Activated B cell treated with CpG ODN at 0.5 μM for 24 hours (primary cell): ENCODE results near the gene TAF1B. TPM values are rescaled to one million over a fixed set of nuclear protein-coding genes. Genes with fewer than 3 reads are reported as not detected.

Experiments
- ATAC-seq: fragments of 200-7000 bp; cut with Tn5 transposase; one replicate; pipeline ENCODE4 v1.10.0; 2021; ENCODE audit warnings: low read depth, mild to moderate bottlenecking, moderate library complexity
- CTCF ChIA-PET: fragments of 350-600 bp; sonication (Branson Sonifier 250); formaldehyde crosslinking; loops from one replicate; lab custom pipeline; 2021; ENCODE audit warnings: antibody characterized with exemption; lab: Charles Lee
- POLR2A ChIA-PET: fragments of 350-600 bp; sonication (Branson Sonifier 250); formaldehyde crosslinking; loops from one replicate; lab custom pipeline; 2021; ENCODE audit warnings: antibody characterized with exemption; lab: Charles Lee
- DNase-seq: peaks from one replicate; pipeline ENCODE4 v3.0.0; 2022
- H3K27ac Mint-ChIP-seq: one replicate; pipeline ENCODE4 v1.8.0; 2020; ENCODE audit warnings: mixed read lengths
- H3K27me3 Mint-ChIP-seq: one replicate; pipeline ENCODE4 v1.8.0; 2021; ENCODE audit warnings: mixed read lengths
- H3K36me3 Mint-ChIP-seq: one replicate; pipeline ENCODE4 v1.8.0; 2021; ENCODE audit warnings: low read depth, mixed read lengths
- H3K4me1 Mint-ChIP-seq: one replicate; pipeline ENCODE4 v1.8.0; 2021; ENCODE audit warnings: mixed read lengths
- H3K4me3 Mint-ChIP-seq: one replicate; pipeline ENCODE4 v1.8.0; 2020; ENCODE audit warnings: mild to moderate bottlenecking, mixed read lengths
- H3K9me3 Mint-ChIP-seq: one replicate; pipeline ENCODE4 v1.8.0; 2020; ENCODE audit warnings: mixed read lengths
- intact Hi-C: fragments of 100-400 bp; cut with micrococcal nuclease; formaldehyde crosslinking; loops from one replicate; pipeline ENCODE4 v1.15.1; 2024
- total RNA-seq: library from RNA; stranded (reverse); gene quantifications from 2 replicates; pipeline ENCODE4 v1.2.3, GENCODE V29; 2022
- TF ChIP-seq, protein P1 (sequence below): fragments of 200-600 bp; IDR thresholded peaks from one replicate; pipeline ENCODE4 v1.8.0; 2022; ENCODE audit warnings: antibody characterized with exemption, mild to moderate bottlenecking

TAF1B gene
- total RNA-seq, 1 donor from 2014 or later: 28.7 TPM

DNA sequence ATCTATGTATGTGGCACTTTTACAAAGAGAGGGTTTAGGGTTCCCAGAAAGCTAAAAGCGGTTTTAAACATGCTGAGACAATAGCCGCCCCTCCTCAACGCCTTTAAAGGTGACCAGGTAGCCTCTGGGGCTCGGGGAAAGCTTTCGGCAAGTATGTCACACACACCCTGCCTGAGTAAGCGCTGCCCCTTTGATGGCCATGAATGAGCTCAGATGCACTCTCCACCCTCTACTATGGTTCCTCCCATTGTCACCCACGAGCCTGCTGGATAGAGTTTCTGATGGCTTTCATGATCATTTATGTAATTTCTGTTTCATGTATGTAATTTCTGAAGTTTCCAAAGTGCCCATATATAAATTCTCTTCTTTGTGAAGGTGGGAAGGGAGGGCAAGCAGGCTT is 64.1 kb downstream of the TAF1B start:
- Mint-ChIP-seq H3K27ac (no peak overlapping the region), H3K4me3 (no peak overlapping the region), H3K27me3 (no peaks in the 10 kb centered on the region), H3K4me1 (no peaks in the 10 kb centered on the region), H3K9me3 (no peaks in the 10 kb centered on the region), H3K36me3 (peaks cover 56% of the 10 kb centered on the region)
- ChIA-PET POLR2A (no interaction called here), CTCF (no interaction called here)
- TF ChIP-seq, protein P1, sequence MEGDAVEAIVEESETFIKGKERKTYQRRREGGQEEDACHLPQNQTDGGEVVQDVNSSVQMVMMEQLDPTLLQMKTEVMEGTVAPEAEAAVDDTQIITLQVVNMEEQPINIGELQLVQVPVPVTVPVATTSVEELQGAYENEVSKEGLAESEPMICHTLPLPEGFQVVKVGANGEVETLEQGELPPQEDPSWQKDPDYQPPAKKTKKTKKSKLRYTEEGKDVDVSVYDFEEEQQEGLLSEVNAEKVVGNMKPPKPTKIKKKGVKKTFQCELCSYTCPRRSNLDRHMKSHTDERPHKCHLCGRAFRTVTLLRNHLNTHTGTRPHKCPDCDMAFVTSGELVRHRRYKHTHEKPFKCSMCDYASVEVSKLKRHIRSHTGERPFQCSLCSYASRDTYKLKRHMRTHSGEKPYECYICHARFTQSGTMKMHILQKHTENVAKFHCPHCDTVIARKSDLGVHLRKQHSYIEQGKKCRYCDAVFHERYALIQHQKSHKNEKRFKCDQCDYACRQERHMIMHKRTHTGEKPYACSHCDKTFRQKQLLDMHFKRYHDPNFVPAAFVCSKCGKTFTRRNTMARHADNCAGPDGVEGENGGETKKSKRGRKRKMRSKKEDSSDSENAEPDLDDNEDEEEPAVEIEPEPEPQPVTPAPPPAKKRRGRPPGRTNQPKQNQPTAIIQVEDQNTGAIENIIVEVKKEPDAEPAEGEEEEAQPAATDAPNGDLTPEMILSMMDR: no peak
- DNase-seq (no peak), ATAC-seq (no peak)
- intact Hi-C loops: no loop called here

DNA sequence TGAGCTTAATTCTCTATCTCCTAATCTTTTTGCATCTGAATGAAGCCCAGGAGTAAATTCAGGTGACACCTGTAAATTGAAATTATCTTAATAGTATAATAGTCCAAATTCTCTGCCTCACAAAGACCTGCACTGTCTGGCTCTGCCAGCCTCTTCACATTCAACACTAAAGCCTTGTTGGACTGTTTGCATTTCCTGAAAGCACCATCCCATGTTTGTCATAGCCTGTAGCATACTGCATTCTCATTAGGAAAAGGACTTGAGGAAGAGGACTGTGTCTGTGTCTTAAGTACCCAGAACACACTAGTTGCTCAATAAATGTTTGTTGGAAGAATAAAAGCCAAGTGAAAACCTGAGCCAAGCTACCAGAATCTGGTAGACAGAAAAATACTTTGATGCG is 65.4 kb downstream of the TAF1B start:
- POLR2A ChIA-PET: no interaction called here
- H3K36me3 Mint-ChIP-seq: peaks cover 66% of the 10 kb centered on the region

DNA sequence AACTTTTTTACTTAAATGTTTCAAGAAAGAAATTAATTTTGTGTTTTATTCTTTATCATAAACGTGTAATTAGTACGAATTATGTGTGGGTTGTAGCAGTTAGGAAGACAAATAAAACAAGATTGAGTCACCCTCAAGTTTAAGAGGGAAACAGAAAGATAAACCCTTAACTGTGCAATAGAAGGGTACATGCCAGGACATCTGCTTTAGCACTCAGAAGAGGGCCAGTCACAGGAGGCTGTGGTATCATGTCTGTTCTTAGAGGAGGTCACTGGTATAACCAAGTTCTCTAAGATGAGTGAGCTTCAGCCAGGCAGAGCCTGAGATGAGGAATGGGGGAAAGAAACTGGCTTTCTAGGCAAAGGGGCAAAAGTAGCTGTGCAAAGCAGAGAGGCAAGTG is 65.8 kb downstream of the TAF1B start:
- intact Hi-C loops: no loop called here
- ChIA-PET CTCF (interaction anchor here (0.6 kb wide), 2 partner anchors 188 to 478 kb away, joined by 3 read pairs; no protein-coding TSS in a partner anchor), POLR2A (no interaction called here)
- TF ChIP-seq, protein P1: no peak
- Mint-ChIP-seq H3K4me1 (no peaks in the 10 kb centered on the region), H3K36me3 (peaks cover 67% of the 10 kb centered on the region), H3K27me3 (no peaks in the 10 kb centered on the region), H3K4me3 (no peak overlapping the region), H3K27ac (no peak overlapping the region), H3K9me3 (no peaks in the 10 kb centered on the region)
- ATAC-seq: no peak
- DNase-seq: no peak

More for the DNA sequence above, 65.4 kb downstream of the TAF1B start:
- TF ChIP-seq, protein P1: no peak
- no peak for DNase-seq
- Mint-ChIP-seq H3K4me1 (no peaks in the 10 kb centered on the region), H3K9me3 (no peaks in the 10 kb centered on the region), H3K27me3 (no peaks in the 10 kb centered on the region), H3K27ac (no peak overlapping the region), H3K4me3 (no peak overlapping the region)
- CTCF ChIA-PET: interaction anchor here (0.6 kb wide), 1 partner anchor 478 kb away, joined by 3 read pairs; no protein-coding TSS in a partner anchor
- ATAC-seq: no peak
- intact Hi-C loops: no loop called here

DNA sequence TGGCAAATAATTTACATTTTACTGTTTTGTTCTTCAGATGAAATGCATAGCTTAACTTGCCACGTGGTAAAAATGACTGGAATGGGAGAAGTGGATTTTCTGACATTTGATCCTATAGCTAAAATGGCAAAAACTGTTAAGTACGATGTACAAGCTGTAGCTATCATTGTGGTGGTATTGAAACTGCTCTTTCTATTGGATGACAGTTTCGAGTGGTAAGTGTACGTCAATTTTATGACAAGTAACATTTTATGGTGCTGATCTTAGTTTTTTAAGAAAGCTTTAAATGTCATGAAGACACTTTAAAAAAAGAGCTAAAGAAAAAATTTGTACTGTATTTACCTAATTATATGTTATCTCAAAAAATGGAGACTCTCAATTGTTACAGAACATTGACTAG is 67.4 kb downstream of the TAF1B start:
- ChIA-PET CTCF (no interaction called here), POLR2A (no interaction called here)
- H3K4me3 Mint-ChIP-seq: no peak overlapping the region
- H3K27ac Mint-ChIP-seq: no peak overlapping the region
- H3K27me3 Mint-ChIP-seq: no peaks in the 10 kb centered on the region
- DNase-seq (no peak), ATAC-seq (no peak)
- H3K36me3 Mint-ChIP-seq: peaks cover 69% of the 10 kb centered on the region
- H3K9me3 Mint-ChIP-seq: no peaks in the 10 kb centered on the region
- TF ChIP-seq, protein P1: no peak
- intact Hi-C loops: no loop called here
- no peaks in the 10 kb centered on the region for H3K4me1 Mint-ChIP-seq

DNA sequence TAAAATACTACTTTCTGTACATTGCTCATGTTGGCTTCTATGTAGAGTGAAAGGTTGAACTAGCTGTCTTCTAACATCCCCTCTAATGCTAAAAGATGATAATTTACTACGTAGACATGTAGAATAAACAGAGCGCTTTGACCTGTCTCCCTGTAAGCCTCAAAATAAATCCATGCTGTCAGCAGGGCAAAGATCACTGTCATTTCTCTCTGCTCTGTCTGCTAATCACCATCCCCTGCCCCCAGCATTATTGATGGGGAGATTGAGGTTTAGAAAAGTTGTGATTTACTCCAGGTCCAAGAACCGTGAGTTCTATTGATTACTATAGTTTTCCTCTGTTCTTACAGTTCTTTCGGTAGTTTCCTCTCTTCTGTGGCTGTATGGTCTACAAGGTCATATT is 69.2 kb downstream of the TAF1B start:
- ATAC-seq (no peak), DNase-seq (no peak)
- ChIA-PET POLR2A (no interaction called here), CTCF (no interaction called here)
- Mint-ChIP-seq H3K9me3 (no peaks in the 10 kb centered on the region), H3K27me3 (no peaks in the 10 kb centered on the region), H3K4me3 (no peak overlapping the region), H3K36me3 (peaks cover 62% of the 10 kb centered on the region), H3K4me1 (no peaks in the 10 kb centered on the region), H3K27ac (no peak overlapping the region)
- intact Hi-C loops: no loop called here
- TF ChIP-seq, protein P1: no peak
